ENCODE measurements around the gene SFI1.
"Not testable (repeated sequence)": the region's sequence is repeated elsewhere in the genome, so short reads cannot be mapped to it uniquely, and the experiment has no call there.

SFI1 gene, protein sequence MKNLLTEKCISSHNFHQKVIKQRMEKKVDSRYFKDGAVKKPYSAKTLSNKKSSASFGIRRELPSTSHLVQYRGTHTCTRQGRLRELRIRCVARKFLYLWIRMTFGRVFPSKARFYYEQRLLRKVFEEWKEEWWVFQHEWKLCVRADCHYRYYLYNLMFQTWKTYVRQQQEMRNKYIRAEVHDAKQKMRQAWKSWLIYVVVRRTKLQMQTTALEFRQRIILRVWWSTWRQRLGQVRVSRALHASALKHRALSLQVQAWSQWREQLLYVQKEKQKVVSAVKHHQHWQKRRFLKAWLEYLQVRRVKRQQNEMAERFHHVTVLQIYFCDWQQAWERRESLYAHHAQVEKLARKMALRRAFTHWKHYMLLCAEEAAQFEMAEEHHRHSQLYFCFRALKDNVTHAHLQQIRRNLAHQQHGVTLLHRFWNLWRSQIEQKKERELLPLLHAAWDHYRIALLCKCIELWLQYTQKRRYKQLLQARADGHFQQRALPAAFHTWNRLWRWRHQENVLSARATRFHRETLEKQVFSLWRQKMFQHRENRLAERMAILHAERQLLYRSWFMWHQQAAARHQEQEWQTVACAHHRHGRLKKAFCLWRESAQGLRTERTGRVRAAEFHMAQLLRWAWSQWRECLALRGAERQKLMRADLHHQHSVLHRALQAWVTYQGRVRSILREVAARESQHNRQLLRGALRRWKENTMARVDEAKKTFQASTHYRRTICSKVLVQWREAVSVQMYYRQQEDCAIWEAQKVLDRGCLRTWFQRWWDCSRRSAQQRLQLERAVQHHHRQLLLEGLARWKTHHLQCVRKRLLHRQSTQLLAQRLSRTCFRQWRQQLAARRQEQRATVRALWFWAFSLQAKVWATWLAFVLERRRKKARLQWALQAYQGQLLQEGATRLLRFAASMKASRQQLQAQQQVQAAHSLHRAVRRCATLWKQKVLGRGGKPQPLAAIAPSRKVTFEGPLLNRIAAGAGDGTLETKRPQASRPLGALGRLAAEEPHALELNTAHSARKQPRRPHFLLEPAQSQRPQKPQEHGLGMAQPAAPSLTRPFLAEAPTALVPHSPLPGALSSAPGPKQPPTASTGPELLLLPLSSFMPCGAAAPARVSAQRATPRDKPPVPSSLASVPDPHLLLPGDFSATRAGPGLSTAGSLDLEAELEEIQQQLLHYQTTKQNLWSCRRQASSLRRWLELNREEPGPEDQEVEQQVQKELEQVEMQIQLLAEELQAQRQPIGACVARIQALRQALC

DNA sequence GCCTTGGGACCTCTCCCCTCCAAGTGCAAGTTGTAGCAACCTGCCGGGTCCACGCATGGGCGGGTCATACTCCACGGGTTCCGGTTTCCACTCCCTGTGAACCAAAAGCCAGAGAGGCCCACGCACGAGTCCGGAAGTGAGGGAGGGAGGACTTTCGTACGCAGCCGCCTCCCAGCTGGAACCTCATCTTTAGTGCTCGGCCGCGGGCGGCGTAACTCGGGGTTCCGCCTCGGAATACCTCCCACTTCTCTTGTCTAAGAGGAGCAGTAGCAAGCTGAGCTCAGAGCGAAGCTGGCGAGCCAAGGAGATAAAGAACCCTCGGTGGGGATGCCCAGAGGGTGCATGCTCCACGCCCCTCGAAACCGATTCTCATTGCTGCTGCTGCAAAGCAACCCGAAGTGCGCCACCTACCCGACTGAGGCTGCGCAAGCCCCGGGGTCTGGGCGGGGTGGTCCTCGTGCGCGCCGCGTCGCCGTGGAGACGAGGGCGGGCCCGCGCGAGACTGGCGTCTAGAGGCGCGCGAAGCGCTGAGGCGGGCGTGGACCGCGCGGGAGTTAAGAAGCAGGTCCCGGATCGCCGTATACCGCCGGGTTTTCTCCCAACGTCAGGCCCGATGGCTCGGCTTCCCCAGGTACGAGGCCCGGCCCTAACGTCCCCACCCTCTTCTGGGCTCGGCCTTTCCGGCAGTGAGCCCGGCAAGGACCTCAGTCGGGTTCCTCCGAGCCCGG is at the start of gene SFI1:
Gene SFI1 (plus strand): TSS at position 530 of the 728 bp plus-strand sequence. CDS start 11,749 bp downstream, outside the sequence.
- peak; percentile 93 to 95 for DNase-seq (ENCODE audit: low read depth in 2 of 2)

DNA sequence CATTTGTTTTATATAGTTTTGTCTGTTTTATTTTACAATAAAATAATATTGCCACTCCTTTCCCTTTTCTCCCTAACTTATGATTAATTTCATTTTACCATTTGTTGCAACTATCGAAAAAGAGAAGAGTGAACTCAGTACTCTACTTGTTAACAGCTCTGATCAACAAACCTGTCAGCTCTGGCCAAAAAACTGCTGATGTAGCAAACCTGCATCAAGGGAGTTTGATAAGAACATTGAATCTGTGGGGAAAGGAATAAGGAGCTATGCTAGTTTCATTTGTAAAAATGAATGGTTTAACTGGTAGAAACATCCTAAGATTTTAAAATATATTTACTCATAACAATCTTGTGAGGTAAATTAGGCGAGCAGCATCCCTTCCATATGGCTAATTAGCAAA is 49.6 kb upstream of the SFI1 start:
- no peak for DNase-seq (ENCODE audit: low read depth in 2 of 2)

DNA sequence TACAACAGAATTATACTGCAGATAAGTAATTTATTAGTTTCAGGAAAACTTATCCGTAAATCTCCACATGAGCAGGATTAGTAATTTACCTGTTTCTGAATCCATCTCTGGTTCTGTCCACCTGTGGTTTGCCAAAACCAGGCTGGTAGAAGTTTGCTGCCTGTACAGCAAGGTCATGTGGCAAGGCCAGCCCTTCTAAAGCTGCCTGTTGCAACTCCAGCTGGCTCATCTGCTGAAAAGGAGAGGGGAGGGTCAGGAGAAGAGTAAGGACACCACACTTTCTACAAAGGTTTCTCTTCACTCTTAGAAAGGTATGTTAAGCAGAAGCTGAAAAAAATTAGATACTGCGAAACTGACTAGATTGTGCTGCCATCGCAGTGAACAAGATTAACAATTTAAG is 49.0 kb upstream of the SFI1 start:
- DNase-seq (ENCODE audit: low read depth in 2 of 2): no peak

DNA sequence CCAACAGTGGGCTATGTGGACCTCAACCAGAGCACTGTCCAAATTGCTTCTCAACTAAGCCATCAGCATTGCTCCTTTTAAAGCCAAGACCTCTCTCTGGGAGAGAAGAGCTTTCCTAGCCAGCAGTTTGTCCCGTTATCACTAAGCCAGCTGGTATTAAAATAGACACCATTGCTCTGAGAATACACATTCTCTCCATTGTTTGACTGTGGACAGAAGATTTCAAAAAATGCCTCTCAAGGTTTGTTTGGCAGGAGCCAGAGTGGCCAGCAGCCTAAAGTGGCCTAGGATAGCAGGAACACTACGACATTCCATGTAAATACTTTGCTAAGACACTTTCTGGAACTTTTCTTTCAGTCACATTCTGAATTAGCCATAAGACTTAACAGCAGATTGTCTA is 48.0 kb upstream of the SFI1 start:
- no peak for DNase-seq (ENCODE audit: low read depth in 2 of 2)

DNA sequence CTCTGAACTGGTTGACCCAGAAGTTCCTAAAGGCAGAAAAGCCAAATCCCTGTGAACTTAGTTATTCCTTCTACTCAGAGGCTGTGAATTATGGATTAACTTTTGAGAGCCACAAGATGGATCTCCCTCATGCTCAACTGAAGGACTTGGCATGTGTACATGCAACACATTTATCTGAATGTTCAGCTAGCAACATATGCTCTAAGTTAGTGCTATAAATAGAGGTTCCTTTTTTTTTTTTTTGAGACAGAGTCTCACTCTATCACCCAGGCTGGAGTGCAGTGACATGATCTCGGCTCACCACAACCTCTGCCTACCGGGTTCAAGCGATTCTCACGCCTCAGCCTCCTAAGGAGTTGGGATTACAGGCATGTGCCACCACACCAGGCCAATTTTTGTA is 46.8 kb upstream of the SFI1 start:
- DNase-seq (ENCODE audit: low read depth in 2 of 2): no peak

DNA sequence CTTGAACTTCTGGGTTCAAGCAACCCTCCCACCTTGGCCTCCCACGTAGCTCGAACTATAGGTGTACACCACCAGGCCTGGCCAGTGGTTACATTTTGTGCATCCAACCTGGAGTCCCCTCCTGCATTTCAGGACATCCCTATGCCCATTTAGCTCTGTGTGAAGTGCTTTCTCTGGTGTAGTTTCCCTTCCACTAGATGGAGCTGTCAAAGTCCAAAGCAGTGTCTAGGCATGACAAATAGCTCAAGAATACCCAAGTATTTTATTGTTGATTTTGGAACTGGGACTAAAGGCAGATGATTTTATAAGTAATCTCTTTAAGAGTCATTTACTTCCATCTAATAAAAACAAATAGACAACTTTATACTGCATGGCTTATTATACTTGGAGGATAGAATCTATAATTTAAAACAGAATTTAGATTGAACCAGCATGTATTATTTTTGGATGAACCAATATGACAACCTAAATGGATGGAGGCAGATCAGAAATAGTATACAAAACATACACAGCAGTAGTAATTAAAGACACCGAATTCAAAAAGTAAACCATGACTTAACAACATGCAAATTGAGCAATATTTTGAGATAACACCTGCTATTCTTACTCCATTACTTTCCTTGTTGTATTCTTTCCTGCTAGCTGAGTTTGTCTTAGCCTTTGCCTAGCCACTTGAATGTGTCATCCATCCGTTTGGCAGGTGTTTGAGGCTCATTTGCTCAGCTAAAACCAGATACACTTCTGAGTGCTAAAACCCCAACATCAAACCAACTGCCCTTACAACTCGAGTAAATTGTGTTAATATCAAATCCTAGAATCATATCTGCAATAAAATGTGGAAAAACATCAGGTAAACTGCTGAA is 44.4 kb upstream of the SFI1 start:
- no peak for DNase-seq (ENCODE audit: low read depth in 2 of 2)

DNA sequence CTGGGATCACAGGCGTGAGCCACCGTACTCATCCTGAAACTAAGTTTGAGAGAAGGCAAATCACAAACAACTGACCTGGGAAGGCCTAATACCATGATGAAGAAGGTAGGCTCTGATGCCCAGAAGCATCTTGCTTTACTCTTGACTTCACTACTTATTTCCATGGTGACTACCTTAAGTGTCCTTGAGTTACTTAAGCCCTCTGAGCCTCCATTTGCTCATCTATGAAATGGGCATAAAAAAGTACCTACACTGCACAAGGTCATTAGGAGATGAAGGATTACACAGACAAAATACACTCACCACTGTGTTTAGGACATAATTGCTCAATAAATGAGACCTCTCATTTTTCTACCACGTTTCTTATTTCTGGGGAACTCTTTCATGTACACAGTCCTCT is 34.6 kb upstream of the SFI1 start:
- no peak for DNase-seq (ENCODE audit: low read depth in 2 of 2)

DNA sequence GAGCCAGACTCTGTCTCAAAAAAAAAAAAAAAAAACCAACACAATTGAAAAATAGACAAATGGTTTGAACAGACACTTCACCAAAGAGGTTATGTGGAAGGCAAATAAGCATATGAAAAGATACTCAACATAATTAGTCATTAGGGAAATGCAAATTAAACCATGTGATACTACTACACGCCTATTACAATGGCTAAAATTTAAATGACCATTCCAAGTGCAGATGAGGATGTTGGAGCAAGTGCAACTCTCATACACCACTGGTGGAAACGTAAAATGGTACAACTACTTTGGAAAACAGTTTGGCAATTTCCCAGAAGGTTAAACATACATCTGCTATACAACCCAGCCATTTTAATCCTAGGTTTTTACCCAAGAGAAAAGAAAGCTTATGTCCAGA is 31.0 kb upstream of the SFI1 start:
- no peak for DNase-seq (ENCODE audit: low read depth in 2 of 2)

DNA sequence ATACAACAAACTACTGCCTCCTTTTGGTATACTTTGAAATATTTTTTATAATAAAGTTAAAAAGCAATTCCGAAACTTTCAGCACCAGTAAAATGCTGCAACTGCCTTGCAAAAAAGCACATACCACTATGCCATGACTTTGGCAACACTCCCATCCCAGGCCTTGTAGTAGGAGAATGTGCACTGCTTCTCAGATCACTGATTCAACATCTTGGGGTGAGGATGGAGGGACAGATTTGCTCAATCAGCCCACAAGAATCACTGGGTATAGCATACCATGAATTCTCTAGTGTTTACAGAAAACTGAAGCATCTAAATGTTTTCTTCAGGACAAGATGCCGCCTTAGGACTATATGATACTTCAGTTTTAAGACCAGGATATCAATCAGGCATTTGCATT is 21.6 kb upstream of the SFI1 start:
- DNase-seq (ENCODE audit: low read depth in 2 of 2): no peak

DNA sequence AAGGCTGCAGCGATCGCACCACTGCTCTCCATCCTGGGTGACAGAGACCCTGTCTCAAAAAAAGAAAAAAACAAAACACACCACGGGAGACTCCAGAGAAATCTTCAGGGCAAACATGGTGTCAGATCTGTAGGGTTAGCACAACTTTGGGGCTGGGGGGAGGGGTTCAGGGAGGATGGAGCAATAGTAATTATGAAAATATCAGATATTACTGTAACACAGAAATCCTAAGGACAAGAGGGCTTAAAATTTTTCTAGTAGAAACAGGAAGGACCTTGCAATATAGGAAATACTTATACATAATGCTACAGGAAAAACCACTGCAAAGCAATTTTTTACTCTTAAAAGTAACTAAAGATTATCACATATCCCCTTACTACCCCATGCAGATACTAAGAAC is 20.5 kb upstream of the SFI1 start:
- no peak for DNase-seq (ENCODE audit: low read depth in 2 of 2)

DNA sequence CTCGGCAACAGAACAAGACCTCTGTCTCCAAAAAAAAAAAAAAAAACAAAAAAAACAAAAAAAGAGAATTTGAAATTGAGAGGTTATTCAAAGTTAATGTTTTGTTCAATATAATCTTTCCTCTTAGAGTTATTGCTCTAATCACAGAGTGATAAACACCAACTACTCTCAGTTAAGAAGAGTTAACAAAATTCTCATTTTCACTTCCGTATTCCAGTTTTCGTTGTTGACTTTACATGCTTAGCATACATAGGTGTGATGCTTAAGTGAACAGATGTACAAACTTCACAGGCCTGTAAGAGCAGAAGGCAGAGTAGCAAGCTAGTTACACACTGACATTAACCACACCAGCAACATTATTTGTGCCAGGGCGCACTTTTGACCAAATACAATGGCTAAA is 19.0 kb upstream of the SFI1 start:
- no peak for DNase-seq (ENCODE audit: low read depth in 2 of 2)

DNA sequence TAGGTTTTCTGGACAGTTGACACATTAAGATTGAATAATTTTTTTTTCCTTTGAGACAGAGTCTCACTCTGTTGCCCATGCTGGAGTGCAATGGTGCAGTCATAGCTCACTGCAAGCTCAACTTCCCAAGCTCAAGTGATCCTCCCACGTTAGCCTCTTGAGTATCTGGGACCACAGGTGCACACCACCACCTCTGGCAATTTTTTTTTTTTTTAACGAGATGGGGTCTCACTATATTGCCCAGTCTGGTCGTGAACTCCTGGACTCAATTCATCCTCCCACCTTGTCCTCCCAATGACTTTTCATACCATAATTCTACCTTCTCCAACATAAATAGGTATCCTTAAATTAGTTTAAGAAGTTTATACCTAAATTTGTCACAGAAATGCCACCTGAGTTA is 15.2 kb upstream of the SFI1 start:
- DNase-seq (ENCODE audit: low read depth in 2 of 2): no peak

DNA sequence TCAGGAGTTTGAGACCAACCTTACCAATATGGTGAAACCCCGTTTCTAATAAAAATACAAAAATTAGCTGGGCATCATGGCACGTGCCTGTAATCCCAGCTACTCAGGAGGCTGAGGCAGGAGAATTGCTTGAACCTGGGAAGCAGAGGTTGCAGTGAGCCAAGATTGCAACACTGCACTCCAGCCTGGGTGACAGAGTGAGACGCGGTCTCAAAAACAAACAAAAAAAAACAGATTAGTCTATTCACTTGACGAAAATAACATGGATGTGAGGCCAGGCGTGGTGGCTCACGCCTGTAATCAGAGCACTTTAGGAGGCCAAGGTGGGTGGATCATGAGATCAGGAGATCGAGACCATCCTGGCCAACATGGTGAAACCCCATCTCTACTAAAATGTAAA is 13.9 kb upstream of the SFI1 start:
- DNase-seq (ENCODE audit: low read depth in 2 of 2): not testable (repeated sequence)

DNA sequence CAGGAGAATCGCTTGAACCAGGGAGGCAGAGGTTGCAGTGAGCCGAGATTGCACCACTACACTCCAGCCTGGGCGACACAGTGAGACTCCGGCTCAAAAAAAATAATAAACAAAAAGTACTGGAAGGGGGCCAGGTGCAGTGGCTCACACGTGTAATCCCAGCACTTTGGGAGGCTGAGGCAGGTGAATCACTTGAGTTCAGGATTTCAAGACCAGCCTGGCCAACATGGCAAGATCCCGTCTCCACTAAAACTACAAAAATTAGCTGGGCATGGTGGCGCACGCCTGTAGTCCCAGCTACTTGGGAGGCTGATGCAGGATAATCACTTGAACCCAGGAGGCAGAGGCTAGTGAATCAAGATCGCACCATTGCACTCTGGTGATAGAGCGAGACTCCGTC is 10.0 kb upstream of the SFI1 start:
- DNase-seq (ENCODE audit: low read depth in 2 of 2): not testable (repeated sequence)

DNA sequence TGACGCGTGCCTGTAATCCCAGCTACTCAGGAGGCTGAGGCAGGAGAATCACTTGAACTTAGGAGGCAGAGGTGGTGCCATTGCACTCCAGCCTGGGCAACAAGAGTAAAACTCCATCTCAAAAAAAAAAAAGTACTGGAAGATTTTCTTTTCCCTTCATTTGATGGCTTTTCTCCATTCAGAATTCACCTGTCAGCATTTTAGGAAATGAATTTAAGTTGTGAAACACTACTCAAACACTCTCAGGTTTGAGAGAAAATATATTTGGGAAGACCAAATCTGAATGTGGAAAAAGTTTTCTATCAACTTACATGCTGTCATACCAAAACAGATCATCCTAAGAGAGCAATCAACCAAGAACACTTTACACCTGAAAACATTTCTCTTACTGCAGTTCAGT is 9.4 kb upstream of the SFI1 start:
- DNase-seq (ENCODE audit: low read depth in 2 of 2): no peak

DNA sequence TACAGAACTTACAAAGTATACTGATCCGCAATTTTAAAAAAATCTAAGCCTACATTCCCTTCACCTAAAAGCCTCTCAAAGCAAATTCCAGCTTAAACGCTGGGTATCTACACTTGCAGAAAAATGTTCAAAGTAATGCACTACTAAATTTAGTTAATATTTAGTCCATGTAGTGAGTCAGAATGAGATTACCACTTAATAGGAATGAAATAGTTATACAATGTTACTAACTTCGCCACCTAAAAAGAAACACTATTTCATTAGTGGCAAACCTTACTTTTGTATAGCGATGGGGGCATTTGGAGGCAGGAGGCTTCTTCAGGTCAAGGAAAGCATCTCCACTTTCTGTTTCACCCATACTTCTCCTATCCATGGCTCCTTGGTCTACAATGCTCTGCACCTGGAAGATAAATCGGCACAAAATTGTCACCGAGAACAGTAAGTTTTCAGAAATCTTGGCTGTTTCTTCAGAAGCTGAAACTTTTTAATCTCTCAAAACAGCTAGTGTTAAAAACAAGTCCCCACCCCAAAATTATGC is 7.9 kb upstream of the SFI1 start:
- DNase-seq (ENCODE audit: low read depth in 2 of 2): no peak

DNA sequence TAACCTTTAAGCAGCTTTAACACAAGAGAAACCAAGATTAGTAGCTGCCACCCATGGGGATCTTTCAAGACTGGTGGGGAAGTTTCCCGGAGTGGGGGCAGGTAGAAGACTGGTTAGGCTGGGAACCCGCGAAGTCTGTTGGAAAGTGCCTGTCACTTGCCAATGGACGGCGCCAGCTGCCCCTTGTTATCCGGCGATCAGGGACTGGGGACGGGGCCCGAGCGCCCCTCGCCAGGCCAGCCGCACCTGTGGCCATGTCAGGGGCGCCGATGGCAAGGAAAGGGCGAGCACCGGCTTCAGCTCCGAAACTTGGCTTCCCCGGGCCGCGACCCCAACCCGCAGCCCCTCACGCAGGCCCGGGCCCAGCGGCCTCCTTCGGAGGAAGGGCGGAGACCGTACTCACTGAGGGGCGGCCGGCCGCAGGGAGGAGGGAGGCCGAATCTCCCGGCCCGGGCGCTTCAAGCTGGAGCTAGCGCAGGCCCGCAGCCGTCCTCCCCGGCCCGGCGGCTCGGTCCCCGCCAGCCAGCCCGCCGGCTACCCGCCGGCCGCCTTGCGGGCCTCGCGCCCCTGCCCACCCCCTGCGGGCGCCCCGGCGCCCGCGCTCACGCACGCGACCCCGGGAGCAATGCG is 7.2 kb upstream of the SFI1 start:
- peak; percentile 6 to 15 for DNase-seq (ENCODE audit: low read depth in 2 of 2)

DNA sequence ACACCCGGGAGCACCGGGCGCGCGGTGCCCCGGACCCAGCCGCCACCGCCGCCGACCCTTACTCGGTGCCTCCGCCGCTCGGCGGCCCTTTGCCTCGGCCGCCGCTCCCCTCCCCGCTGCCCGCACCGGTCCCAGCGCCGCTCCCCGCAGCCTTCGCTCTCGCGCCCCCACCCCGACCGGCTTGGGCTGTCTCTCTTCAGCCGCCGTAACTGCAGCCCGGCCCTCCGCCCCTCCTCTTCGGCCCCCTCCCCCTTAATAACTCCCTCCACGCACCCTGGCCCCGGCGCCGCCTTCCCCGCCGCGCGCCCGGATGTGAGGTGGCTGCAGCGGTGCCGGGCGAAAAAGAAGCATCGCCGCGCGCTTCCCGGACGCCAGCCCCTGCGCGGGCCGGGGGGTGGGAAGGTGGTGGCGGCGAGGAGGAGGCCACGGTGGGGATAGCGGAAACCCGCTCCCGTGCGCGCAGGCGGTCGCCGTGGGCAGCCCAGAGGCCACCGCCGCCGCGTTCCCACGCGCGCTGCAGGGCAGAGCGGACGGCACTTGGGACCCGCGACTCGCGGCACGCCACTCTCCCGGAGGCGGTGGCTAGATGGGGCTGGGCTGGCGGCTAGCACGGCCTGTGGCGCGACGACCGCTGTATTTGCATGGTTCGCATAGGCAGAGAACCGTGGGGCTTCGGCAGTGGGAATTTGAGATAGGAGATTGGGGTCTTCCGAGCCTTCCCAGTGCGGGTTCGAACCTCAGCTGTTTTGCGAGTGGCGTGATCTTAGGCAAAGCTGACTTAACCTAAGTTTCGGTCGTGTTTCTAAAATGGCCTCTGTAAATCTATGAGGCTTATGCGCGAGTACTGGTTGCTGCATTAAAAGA is 6.5 kb upstream of the SFI1 start, which contains the start of gene EIF4ENIF1:
Gene EIF4ENIF1 (minus strand): TSS at position 211 of the 864 bp plus-strand sequence. CDS start 1,124 bp downstream, outside the sequence.
- DNase-seq (ENCODE audit: low read depth in 2 of 2): peak; percentile 73 to 74

DNA sequence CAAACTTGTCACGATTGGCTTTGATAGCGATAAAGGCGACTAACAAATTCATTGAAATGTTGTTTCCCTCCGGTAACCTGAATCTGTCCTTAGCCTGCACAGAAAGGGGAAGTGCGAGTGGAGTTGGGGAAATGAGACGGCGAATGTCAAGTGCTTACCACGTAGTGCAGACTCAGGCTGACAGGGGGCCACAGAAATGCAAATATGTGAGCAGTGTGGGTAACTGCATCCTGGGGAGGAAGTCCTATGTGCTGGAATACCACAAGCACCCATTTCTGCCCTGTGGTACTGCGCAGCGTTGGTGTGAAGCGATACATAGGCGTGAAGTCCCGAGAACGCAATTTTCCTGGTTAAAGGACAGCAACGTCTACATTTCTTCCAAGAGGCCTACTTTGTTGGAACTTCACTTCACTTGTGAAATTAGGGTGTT is 5.8 kb upstream of the SFI1 start:
- DNase-seq (ENCODE audit: low read depth in 2 of 2): peak; percentile 34 to 38
